ENCODE measurements around the gene DNAJC25.

GRCh38 chr9:111696796-111697195, 65.7 kb downstream of the DNAJC25 start:
- no peak for TF ChIP-seq POLR2A (IDR thresholded peaks at IDR 0.05; ENCODE audit: low read length)
- TF ChIP-seq GATA1 (IDR thresholded peaks at IDR 0.05; ENCODE audit: low read depth, low read length) = no peak

Data from erythroblast (primary cell).